Activated CD8-positive, alpha-beta memory T cell treated with anti-CD3 and anti-CD28 coated beads, Interleukin-2, amount 50 U/mL, for 48 hours (primary cell): ENCODE results near the gene KCNJ10.
"Not testable (repeated sequence)": the region's sequence is repeated elsewhere in the genome, so short reads cannot be mapped to it uniquely, and the experiment has no call there.

Experiments
- DNase-seq: peaks from one replicate; pipeline ENCODE4 v3.0.0-alpha.2; 2020

The KCNJ10 gene

GRCh38 chr1:160053548-160054365 lies 16.2 kb downstream of the KCNJ10 start:
- DNase-seq = no peak

GRCh38 chr1:160052936-160053335 lies 17.0 kb downstream of the KCNJ10 start:
- no peak for DNase-seq

- no peak for DNase-seq
Observed at GRCh38 chr1:160050619-160051018, 19.3 kb downstream of the KCNJ10 start.

- DNase-seq = not testable (repeated sequence)
Observed at GRCh38 chr1:160050182-160050581, 19.8 kb downstream of the KCNJ10 start.

- DNase-seq = no peak
Observed at GRCh38 chr1:160049101-160049500, 20.9 kb downstream of the KCNJ10 start.

GRCh38 chr1:160048335-160048734 lies 21.6 kb downstream of the KCNJ10 start:
- DNase-seq = no peak

- no peak for DNase-seq
Observed at GRCh38 chr1:160047111-160047991, 22.6 kb downstream of the KCNJ10 start.

GRCh38 chr1:160046494-160047110 lies 23.4 kb downstream of the KCNJ10 start:
- peak; percentile 64 for DNase-seq

- DNase-seq = no peak
Observed at GRCh38 chr1:160045653-160046052, 24.3 kb downstream of the KCNJ10 start.

GRCh38 chr1:160043543-160043942 lies 26.4 kb downstream of the KCNJ10 start:
- DNase-seq = no peak

GRCh38 chr1:160040476-160040875 lies 29.5 kb downstream of the KCNJ10 start:
- no peak for DNase-seq

- DNase-seq = no peak
Observed at GRCh38 chr1:160032165-160032820, 37.7 kb downstream of the KCNJ10 start.

- DNase-seq = peak; percentile 95
Observed at GRCh38 chr1:160031365-160032164, 38.4 kb downstream of the KCNJ10 start, which contains the start of gene PIGM. Gene PIGM, minus strand, starts transcription at chr1:160031990. Its CDS starts 251 bp downstream, at chr1:160031739.

GRCh38 chr1:160030657-160031364 lies 39.1 kb downstream of the KCNJ10 start:
- DNase-seq = no peak

- DNase-seq = no peak
Observed at GRCh38 chr1:160028426-160028825, 41.5 kb downstream of the KCNJ10 start.

GRCh38 chr1:160025314-160025713 lies 44.6 kb downstream of the KCNJ10 start:
- DNase-seq = no peak

GRCh38 chr1:160024195-160024905 lies 45.6 kb downstream of the KCNJ10 start:
- no peak for DNase-seq

- DNase-seq = no peak
Observed at GRCh38 chr1:160022330-160023310, 47.3 kb downstream of the KCNJ10 start.

GRCh38 chr1:160021376-160022074 lies 48.4 kb downstream of the KCNJ10 start:
- DNase-seq = no peak
